ENCODE measurements around the gene SPOP.
"Not testable (repeated sequence)": the region's sequence is repeated elsewhere in the genome, so short reads cannot be mapped to it uniquely, and the experiment has no call there.

The SPOP gene

DNA sequence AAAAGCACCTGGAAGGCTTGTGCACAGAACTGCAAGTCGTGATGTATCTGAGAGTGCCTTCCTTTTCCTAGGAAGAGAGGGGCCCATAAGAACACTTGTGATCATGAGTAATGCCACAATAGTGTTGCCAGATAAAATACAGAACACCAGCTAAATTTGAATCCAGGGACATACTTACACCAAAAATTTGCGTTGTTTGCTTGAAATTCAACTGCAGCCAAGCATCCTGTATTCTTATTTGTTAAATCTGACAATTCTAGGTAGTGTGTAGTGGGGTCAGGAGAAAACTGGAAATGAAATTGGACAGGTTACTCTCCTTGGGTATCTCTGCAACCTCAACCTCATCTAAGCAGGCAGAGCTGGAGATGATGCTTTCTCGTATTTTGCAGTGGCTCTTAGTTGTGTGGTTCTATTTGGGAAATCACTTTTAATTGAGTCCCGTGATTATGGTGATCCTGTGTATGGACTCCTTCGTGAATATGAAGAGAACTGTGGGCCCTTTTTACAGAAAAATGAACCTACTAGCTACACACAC, 17.9 kb upstream of the SPOP start:
- DNase-seq = no peak

DNA sequence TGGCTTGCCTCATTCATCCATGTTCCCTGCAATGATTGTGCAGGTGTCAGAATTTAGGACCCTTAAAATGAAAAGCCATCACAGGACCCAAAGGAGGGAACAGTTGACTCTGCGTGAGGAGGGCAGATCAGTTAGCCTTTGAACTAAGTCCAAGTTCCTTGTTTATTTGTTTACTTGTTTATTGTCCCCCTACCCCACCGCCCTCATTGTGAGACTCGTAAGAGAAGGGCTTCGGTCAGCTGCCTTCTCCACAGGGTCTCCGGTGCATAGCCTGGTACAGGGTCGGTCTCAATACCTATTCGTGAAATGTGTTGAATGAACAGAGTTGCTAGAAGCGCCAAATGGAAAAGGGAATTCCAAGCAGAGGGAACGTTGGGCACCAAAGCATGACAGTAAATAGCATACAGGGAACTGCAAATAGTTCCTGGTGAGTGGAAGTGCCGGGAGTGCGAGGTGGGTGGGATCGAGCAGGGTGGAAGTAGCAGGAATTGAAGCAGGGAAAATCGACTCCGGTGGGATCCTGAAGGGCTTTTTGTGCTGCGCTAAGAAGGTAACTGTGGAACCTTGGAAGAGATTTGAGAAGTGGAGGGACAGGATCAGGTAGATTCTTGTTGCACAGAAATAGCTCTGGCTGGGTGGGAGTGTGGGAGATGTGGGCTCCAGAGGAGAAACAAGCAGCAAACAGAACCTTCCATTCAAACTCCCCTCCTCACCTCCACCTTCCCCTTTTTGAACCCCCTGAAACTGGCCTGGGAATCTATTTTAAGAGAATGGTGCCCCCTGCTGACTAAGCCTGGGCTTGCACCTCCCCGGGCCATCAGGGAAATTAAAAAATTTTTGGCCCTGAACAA, 17.2 kb upstream of the SPOP start:
- DNase-seq = no peak

DNA sequence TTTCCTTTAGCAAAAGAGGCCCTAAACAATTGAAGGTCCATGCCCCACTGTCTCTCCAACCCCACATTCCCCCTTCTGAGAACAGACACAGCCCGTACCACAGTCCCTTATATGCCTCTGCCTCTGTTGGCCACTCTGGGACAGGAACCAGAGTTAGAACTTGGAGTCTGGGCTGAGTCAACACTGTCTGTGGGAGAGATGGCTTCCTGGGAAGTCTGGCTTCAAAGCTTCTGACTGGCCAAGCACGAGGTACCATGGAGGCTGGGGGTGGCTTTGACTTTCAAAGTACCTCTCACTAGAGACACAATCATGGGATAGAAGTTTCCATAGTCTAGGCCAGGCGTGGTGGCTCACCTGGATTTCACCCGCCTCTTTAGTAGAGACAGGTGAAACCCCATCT, 14.9 kb upstream of the SPOP start:
- DNase-seq = no peak

DNA sequence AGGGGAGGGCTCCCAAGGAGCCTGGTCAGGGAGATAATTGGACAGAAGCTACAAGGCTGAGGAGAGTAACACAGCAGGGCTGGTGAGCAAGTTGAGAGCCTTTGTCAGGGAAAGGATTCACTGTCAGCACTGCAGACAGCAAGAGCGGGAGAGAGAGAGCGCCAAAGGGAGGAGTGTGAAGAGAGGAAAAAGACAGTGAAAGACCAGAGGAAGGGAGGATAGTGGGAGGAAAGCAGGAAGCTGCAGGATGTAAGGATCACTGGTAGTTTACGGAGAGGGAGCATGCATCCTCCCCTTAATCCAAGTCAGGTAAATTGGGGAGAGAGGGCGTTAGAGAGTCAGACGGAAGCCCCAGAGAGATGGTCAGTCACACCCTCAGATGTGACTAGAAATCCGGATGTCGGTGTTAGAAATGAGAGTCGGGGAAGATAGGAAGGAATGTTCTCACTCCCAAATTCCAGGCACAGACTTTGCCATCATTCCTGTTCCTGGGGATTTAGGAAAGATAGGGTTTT, 13.8 kb upstream of the SPOP start:
- DNase-seq = no peak

DNA sequence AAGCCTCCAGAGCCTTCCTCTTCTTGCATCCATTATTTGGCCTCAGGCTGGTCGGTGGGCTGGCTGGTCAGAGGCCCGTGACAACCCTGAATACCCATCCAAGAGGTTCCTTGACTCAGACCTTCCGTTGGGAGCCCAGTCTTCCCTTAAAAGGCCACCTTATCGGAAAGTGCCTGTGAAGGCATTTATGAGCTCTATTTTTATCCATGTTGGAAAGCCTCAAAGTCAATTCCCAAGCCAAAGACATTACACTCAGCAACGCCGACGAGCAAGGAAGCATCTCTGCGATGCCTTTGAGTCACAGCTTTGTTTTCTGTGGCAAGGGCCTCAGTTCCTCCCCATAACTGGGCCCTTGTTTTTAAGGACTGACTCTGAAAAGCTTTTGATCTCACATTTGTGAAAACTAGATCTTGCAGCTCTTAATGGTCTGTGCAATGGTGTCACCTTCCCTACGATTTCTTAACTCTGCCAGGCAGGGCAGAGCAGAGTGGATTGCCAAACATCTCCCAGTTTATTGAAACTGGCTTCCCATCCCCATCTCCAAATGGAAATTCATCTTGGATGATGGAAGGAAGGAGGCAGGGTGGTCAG, 13.3 kb upstream of the SPOP start:
- no peak for DNase-seq

DNA sequence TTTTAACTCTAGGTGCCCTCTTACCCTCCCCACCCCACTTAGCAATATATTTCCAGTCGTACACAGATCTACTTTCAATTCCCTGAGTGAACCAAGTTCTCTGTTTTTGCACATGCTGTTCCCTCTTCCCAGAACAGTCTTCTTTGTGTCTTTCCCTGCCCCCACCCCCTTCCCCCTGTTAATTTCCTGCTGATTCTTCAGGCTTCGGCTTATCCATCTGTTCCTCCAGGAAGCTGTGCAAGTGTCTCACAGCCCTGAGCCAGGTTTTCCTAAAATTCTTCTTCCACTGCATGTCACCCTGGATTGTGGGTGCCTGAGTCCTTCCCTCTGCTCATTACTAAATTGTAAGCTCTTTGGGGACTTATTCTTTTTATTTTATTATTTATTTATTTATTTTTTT, 12.4 kb upstream of the SPOP start:
- DNase-seq = no peak

DNA sequence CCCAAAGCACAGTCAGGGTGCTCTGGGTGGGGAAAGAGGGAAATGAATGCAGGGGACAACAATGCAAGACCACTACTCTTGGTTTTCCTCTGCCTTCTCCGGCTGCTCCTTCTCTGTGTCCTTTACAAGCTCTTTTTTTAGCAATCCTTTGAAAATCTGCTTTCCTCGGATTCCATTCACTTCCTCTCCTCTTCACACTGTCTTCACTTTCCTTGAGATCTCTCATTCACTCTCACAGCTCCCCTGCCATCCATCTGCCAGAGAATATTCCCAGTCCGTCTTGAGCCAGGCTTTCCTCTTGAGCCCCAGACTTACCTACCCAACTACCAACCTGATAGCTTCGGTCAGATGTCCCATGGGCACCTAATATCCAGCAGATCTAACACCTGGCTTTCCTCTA, 11.0 kb upstream of the SPOP start:
- DNase-seq = no peak

DNA sequence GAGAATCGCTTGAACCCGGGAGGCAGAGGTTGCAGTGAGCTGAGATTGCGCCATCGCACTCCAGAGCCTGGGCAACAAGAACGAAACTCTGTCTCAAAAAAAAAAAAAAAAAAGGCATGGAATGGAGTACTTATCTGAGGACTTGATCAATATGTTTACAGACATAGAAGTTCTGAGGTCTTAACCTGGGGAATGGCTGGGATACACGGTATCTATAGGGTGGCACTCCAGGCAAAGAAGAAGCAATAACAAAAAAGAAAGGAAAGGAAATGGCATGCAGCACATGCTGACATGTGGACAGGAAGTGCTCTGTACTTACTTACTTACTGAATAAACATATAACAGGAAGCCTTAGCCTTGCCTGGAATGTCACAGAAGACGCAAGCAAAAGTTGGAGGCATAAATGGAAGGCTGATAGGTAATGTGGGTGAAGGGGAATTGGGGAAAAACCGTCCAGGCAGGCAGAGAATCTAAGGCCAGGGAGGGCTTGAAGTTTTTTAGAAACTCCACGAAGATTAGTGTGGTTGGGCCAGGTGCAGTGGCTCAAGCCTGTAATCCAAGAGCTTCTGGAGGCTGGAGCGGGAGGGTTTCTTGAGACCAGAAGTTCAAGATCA, 10.1 kb upstream of the SPOP start:
- peak; percentile 26 for DNase-seq

DNA sequence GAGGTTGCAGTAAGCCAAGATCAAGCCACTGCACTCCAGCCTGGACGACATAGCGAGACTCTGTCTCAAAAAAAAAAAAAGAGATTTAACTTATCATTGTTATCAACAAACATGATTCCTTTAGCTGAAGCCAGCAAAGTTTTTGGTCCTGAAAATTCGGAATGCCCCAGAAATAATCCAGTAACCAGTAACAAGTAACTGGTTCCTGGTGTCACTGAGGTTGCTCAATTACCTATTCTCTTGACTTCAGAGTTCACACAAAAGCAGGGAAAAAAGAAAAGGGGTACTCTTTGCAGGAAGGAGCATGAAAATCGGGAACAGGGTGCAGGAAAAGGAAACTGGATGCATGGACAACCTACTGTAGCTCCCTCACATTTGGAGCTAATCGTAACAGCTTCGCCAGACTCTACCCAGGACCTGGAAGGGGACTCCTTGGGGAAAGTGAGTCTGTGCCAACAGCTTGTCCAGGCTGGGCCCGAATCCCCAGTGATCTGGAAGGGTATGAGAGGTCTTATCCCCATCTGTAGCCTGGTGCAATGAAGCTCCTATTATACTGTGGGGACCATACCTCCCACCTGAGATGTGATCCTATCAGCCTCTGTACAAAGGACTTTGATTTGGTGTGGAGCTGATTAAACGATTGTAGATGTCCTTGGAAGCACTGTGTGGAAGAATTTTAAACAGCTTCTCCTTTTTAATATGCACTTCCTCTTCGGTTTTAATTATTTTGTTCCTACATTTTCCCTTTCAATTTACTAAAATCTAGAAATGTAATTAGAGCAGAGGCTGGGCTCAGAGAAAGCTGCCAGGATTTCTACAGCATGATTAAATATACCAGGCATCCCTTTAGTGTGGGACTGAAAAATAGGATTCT, 3.4 kb upstream of the SPOP start:
- no peak for DNase-seq

DNA sequence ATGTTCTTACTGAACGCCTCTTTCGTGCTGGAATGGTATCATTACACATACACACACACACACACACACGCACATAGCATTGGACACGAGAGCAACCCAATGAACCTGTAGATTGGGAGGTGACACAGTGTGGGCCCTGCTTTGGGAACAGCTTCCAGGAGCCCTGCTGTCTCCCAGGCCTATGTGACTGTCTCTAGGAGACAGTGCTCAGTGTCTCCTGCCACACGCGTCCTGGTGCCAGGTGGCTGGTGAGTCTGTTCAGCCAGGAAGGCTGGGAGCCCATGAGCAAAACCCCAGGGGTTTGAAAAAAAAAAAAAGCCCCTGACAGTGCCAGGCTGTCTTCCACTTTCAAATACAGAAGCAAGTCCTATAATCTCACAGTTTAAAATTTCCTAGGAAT, 2.4 kb upstream of the SPOP start:
- no peak for DNase-seq

DNA sequence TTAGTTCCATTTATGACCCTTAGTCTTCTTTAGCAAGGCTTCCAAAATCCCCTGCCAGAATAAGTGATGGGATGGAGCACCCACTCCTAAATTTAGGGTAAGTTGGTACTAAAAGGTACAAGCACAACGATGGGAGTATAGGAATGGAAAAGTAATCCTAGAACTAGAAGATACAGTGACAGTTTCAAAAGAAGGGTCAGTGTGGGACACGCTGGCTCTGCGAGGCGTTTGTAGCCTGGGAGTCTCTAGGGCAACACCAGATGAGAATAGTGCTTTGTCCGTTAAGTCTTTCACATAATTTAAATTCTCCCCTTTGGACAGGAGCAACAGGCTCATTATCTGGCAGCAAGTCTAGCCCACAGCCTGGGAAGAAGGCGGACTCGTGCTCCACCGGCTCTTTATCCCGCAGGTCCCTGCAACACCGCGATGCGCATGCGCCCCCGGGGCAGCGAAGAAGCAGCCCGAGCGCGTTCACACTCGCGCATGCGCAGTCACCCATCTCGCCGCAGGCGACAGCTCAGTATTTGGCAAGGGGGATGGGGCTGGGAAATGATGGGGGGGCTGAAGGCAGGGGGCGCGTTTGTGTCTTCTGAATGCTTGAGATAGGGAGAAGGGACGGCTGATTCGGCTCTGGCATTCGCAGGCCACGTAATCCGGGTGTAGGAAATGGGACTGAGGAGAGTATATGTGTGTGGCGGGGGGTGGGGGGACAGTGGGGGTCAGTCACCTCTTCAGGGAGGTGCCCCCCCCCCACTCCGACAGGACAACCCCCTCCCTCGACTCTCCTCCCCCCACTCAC, 564 bp downstream of the SPOP start:
- DNase-seq = peak; percentile 94

DNA sequence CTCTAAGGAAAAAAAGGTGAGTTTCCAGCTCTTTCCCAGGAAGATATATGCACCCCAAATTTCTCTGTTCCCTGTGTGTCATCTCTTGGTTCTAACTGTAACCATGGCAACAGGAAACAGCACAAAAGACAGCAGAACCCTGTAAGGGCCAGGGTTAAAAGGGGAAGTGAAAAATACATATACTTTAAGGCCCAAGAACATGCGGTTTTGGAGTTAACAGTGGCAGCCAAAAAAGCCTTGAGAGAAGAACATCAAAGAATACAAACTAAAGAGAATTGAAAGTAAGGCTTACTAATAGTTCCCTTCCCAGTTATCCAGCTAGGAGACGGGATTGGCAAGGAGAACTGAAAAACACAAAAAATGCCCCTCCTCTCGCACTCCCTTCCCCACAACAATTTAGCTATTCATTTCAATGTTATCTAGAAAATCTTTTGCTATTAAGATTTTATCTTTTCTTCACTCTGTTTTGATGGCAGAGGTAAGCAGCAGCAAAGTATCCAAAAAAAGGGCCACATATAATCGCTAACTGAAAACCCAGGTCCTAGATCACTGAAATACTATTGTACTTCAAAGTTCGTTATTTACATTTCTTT, 1.5 kb downstream of the SPOP start:
- no peak for DNase-seq

DNA sequence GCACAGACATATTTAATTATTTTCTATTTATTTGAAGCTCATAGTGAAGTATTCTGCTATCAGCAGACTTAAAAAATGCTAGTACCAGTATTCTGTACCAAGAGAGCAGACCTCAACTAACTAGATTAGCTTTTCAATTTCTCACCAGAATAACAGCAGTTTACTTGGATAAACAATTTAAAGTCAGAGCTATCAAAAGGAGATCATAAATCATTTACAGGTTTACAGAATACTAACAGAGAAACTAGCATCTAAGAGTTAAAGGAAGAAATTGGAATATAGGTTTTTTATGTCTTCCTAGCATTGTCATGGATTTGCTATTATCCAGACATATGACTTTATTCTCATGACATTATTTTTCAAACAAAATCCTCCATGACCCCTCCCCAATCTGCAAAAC, 3.4 kb downstream of the SPOP start:
- DNase-seq = no peak

DNA sequence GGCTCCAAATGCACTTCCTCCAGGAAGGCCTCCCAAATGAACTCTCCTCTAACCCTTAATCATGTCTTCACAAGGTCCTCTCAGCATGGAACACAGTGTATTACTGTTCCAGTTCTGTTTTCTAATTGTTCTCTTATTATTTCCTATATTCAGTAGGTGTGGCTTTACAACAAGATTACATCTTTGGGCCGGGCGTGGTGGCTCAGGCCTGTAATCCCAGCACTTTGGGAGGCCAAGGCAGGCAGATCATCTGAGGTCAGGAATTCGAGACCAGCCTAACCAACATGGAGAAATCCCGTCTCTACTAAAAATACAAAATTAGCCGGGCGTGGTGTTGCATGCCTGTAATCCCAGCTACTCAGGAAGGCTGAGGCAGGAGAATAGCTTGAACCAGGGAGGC, 4.2 kb downstream of the SPOP start:
- not testable (repeated sequence) for DNase-seq

DNA sequence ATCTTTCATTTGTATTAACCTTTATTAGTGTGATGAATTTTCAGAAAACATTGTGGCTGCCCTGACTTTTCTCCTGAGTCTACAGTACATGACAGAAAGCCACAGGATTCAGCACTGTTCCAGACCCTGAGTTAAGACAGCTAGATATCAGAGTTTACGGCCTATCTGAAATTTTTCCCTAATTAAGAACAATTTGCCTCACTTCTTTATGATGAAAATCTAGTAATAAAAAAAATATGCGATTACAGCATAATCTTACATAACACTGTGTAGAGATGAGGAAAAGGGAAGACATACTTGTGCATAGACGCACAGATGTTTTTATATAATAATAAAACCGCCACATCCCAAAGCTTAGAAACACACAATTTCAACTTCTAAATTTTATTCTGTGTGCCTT, 7.3 kb downstream of the SPOP start:
- no peak for DNase-seq

DNA sequence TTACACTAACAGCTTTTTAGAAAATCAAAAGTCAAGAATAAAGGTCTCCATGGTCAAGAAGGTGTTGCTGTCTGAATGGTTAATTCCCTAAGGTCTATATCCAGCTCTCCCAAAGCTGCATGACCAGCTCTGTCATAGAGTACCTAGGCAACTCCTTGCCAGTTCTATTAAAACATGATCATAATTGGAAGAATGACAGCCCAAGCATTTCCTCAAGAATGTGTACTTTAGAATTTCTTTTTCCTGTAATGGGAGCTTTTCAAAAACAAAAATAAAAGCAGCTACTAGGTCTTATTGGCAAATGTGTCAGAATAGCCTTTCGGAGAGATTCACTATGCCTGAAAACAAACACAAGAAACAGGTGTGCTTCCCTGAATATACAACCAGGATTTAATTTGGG, 7.9 kb downstream of the SPOP start:
- DNase-seq = no peak

DNA sequence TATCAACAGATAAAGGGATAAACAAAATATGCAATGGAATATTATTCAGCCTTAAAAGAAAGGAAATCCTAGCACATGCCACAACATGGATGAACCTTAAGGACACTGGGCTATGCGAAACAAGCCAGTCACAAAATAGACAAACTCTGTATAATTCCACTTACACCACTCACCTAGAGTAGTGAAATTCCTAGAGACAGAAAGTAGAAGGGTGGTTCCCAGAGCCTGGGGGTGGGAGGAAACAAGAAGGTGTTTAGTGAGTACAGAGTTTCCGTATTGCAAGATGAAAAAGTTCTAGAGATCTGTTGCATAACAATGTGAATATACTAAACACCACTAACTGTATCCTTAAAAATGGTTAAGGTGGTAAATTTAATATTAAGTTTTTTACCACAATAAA, 10.0 kb downstream of the SPOP start:
- no peak for DNase-seq

DNA sequence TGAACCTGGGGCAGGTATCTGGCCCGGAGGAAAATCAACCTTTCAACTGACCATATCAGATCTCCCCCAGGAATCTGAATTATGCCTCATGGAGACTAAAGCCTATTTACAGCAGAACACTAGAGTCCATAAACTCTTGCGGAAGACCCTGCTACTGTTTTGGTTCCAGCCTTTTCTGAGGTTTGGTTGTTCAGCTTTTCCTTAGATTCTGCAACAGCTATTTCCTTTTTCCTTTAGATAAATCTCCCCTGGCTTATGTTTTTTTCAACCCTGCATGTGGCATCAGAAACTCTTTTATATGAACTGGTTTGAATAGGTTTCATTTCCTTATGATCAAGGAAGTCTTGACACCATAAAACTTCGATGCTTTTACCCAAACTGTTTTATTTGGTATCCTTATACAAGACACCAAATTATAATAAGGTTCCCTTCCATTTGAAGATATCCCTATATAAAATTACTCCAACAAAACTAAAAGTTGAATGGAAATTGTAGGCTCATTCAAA, 13.1 kb downstream of the SPOP start:
- no peak for DNase-seq

DNA sequence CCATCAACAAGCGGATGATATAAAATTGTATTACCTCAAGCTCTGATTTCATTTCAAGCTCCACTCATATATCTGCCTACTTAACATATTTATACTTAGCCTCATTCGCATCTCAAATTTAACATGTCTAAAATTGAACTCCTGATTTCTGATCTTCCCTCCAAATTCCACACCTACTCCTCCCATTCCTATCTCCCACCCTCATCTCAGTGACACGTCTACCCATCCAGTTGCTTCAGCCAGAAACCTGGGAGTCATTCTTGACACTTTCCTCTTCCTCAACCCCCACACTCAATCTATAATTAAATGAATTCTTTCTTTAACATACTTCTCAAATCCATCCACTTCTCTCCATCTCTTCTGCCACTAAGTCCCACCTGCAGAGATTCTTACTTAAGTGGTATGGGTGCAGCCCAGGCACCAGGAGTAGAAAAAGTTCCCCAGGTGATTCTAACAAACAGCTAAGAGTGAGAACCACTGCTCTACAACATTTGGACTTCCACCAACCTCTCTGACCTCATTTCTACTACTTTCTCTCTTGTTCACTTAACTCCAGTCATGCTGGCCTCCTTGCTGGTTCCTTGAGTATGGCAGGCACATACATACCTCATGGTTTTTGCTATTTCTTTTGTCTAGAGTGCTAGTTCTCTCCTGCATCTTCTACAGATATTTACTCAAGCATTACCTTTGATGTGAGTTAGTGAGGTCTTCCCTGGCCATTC, 18.1 kb downstream of the SPOP start:
- DNase-seq = no peak

DNA sequence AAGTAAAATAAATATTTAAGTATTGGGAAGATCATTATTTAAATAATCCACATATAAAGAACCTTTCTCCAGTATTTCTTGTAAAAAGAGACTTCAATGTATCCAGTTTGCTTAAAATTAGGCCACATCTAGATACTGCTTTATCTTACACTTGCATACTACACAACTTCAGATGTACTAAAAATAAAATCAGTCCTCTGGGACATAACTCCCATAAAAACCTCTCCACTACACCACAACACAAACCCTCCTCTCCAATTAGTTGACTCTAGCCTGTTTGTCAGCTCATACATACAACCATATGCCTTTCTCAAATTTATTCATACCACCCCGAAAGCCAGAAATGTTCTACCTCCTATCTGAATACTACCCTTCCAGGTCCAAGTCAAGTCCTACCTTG, 21.6 kb downstream of the SPOP start:
- no peak for DNase-seq

DNA sequence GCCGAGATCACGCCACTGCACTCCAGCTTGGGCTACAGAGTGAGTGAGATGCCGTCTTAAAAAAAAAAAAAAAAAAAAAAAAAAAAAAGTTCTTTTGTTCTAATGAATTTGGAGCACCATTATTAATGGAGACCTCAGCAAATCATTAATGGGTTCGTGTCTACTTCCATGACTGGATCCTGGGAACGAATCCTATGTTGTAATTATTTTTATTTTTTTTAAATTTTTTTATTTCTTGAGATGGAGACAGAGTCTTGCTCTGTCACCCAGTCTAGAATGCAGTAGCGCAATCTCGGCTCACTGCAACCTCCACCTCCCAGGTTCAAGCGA, 30.7 kb downstream of the SPOP start:
- DNase-seq = no peak
